ENCODE measurements around the gene C12orf76. TPM values are rescaled to one million over a fixed set of nuclear protein-coding genes. Genes with fewer than 3 reads are reported as not detected.

C12orf76 gene
- total and polyA plus RNA-seq, 10 of the 15 experiments (the other 5 are each of a cell fraction or from before 2014, with no cell fraction given) = 3.6 to 20.4 (median 10.7) TPM

DNA sequence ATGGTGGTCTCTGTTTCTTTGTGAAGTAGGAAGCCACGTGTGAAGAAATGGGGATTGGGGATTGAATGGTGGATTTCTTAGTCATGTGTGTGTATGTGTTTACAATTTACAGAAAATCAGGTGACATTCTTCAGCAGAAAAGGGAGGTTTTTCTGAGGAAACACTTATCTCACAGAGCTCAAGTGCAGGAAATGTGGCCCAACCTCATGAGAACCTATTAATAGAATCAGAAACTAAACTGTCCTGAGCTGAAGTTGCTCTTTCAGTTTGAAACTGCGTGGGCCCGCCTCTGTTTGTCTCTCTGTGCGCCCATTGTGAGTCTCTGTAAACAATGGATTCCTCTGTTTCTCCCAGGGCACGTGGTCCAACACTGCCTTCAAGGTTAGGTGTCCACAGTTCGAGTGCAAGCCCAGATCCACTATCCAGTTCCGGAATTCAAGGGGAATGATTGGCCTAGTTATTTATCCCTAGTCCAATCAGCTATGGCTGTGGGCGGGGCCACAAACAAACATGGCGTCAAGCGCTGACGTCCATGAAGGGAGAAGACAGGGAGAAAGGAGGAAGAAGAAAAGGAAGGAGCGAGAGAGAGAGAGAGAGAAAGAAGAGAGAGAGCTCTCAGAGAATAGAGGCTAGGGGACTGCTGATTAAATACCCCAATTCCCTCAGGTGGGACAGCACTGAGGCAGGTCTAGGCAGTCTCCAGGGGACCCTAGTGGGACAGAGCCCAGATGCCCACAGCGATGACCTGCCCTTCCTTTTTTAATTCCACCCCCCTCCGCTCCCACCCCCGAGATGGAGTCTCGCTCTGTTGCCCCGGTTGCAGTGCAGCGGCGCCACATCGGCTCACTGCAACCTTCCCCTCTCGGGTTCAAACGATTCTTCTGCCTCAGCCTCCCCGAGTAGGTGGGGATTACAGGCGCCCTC, 31.4 kb upstream of the C12orf76 start:
- TSS peak; percentile 91 for BruUV-seq (replicated peaks)
- Histone ChIP-seq H3K27me3 (replicated peaks in 1 of 2; ENCODE audit: control insufficient read depth in 2 of 2, insufficient read depth in 2 of 2, low read length in 1 of 2) (no peaks in the 10 kb centered on the region), H2AFZ (ENCODE audit: control insufficient read depth, low read depth, low read length) (peak overlapping the region; percentile 98), H3K9me3 (replicated peaks; ENCODE audit: control insufficient read depth, insufficient read depth, low read length) (no peaks in the 10 kb centered on the region), H3K79me2 (ENCODE audit: control insufficient read depth, insufficient read depth, low read length) (no peaks in the 10 kb centered on the region), H3K27ac (ENCODE audit: control insufficient read depth, insufficient read depth) (peak overlapping the region; percentile 88), H4K20me1 (ENCODE audit: control insufficient read depth, insufficient read depth) (no peaks in the 10 kb centered on the region), H3K4me3 (peak overlapping the region; percentile 38; the same call in 1 of the 2 replicates), H3K9ac (ENCODE audit: control insufficient read depth, insufficient read depth, low read length) (peak overlapping the region; percentile 60), H3K36me3 (ENCODE audit: control insufficient read depth in 2 of 2, insufficient read depth in 2 of 2, low read length in 1 of 2) (no peaks in the 10 kb centered on the region), H3K4me1 (ENCODE audit: control insufficient read depth, insufficient read depth, low read length) (peaks cover 19% of the 10 kb centered on the region), H3K4me2 (ENCODE audit: control insufficient read depth, insufficient read depth) (peak overlapping the region; percentile 87)
- RAD21 ChIA-PET (ENCODE audit: unreplicated experiment) = interaction anchor here (0.8 to 1.5 kb wide), 8 partner anchors 16 to 76 kb away, joined by 3 to 12 read pairs (median 4); no protein-coding TSS in a partner anchor
- WGBS (ENCODE audit: insufficient coverage, insufficient replicate concordance, low lambda C conversion rate, missing lambda C conversion rate) = 38% methylated on average over 22 of the region's 24 CpGs
- POLR2A ChIA-PET = interaction anchor here (0.5 to 1.8 kb wide), 10 partner anchors 10 to 352 kb away, joined by 3 to 10 read pairs (median 4); no protein-coding TSS in a partner anchor
- CTCF ChIA-PET = interaction anchor here (1.3 to 1.5 kb wide), 4 partner anchors 22 to 352 kb away, joined by 3 to 6 read pairs (median 3); no protein-coding TSS in a partner anchor
- in situ Hi-C loops (cut with MboI) = no loop called here
- intact Hi-C loops (cut with micrococcal nuclease; ENCODE audit: unreplicated experiment) = loop anchor here (2.0 kb wide), 1 partner anchor 31 kb away; the partner anchor contains the start of gene C12orf76
- peak; percentile 86 for DNase-seq (ENCODE audit: low read depth, low spot score)
- ATAC-seq = peak; percentile 98
- SMC1A ChIA-PET (ENCODE audit: uncharacterized antibody, unreplicated experiment) = interaction anchor here (0.7 to 2.7 kb wide), 9 partner anchors 10 to 590 kb away, joined by 3 to 10 read pairs (median 3); no protein-coding TSS in a partner anchor
- peak; percentile 97 for FAIRE-seq
- TF ChIP-seq SP1 (IDR thresholded peaks at IDR 0.05; ENCODE audit: low read depth, low read length) (peak; percentile 70), JUNB (IDR thresholded peaks at IDR 0.05) (no peak), CBX3 (IDR thresholded peaks at IDR 0.05; ENCODE audit: borderline replicate concordance, low read depth) (no peak), PAX5 (IDR thresholded peaks at IDR 0.05; ENCODE audit: borderline replicate concordance, low read depth, low read length) (no peak), SREBF1 (IDR thresholded peaks at IDR 0.05; ENCODE audit: low read length) (no peak), EED (IDR thresholded peaks at IDR 0.05; ENCODE audit: low read depth) (peak; percentile 55), RFX5 (IDR thresholded peaks at IDR 0.05; ENCODE audit: low read depth, low read length) (no peak), SMC3 (IDR thresholded peaks at IDR 0.05; ENCODE audit: borderline replicate concordance, low read length) (no peak), SMAD5 (IDR thresholded peaks at IDR 0.05; ENCODE audit: low read depth) (no peak; the same call in 1 of the 2 replicates)
- TF ChIP-seq, protein P1, sequence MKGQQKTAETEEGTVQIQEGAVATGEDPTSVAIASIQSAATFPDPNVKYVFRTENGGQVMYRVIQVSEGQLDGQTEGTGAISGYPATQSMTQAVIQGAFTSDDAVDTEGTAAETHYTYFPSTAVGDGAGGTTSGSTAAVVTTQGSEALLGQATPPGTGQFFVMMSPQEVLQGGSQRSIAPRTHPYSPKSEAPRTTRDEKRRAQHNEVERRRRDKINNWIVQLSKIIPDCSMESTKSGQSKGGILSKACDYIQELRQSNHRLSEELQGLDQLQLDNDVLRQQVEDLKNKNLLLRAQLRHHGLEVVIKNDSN (IDR thresholded peaks at IDR 0.05; ENCODE audit: borderline replicate concordance, extremely low read length, insufficient read depth, low read depth, low read length) = peak; percentile 60
- TF ChIP-seq, protein P2, sequence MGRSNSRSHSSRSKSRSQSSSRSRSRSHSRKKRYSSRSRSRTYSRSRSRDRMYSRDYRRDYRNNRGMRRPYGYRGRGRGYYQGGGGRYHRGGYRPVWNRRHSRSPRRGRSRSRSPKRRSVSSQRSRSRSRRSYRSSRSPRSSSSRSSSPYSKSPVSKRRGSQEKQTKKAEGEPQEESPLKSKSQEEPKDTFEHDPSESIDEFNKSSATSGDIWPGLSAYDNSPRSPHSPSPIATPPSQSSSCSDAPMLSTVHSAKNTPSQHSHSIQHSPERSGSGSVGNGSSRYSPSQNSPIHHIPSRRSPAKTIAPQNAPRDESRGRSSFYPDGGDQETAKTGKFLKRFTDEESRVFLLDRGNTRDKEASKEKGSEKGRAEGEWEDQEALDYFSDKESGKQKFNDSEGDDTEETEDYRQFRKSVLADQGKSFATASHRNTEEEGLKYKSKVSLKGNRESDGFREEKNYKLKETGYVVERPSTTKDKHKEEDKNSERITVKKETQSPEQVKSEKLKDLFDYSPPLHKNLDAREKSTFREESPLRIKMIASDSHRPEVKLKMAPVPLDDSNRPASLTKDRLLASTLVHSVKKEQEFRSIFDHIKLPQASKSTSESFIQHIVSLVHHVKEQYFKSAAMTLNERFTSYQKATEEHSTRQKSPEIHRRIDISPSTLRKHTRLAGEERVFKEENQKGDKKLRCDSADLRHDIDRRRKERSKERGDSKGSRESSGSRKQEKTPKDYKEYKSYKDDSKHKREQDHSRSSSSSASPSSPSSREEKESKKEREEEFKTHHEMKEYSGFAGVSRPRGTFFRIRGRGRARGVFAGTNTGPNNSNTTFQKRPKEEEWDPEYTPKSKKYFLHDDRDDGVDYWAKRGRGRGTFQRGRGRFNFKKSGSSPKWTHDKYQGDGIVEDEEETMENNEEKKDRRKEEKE (IDR thresholded peaks at IDR 0.05) = no peak
- TF ChIP-seq, protein P3, sequence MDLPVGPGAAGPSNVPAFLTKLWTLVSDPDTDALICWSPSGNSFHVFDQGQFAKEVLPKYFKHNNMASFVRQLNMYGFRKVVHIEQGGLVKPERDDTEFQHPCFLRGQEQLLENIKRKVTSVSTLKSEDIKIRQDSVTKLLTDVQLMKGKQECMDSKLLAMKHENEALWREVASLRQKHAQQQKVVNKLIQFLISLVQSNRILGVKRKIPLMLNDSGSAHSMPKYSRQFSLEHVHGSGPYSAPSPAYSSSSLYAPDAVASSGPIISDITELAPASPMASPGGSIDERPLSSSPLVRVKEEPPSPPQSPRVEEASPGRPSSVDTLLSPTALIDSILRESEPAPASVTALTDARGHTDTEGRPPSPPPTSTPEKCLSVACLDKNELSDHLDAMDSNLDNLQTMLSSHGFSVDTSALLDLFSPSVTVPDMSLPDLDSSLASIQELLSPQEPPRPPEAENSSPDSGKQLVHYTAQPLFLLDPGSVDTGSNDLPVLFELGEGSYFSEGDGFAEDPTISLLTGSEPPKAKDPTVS (IDR thresholded peaks at IDR 0.05; ENCODE audit: low read depth, low read length) = no peak
- TF ChIP-seq, protein P4, sequence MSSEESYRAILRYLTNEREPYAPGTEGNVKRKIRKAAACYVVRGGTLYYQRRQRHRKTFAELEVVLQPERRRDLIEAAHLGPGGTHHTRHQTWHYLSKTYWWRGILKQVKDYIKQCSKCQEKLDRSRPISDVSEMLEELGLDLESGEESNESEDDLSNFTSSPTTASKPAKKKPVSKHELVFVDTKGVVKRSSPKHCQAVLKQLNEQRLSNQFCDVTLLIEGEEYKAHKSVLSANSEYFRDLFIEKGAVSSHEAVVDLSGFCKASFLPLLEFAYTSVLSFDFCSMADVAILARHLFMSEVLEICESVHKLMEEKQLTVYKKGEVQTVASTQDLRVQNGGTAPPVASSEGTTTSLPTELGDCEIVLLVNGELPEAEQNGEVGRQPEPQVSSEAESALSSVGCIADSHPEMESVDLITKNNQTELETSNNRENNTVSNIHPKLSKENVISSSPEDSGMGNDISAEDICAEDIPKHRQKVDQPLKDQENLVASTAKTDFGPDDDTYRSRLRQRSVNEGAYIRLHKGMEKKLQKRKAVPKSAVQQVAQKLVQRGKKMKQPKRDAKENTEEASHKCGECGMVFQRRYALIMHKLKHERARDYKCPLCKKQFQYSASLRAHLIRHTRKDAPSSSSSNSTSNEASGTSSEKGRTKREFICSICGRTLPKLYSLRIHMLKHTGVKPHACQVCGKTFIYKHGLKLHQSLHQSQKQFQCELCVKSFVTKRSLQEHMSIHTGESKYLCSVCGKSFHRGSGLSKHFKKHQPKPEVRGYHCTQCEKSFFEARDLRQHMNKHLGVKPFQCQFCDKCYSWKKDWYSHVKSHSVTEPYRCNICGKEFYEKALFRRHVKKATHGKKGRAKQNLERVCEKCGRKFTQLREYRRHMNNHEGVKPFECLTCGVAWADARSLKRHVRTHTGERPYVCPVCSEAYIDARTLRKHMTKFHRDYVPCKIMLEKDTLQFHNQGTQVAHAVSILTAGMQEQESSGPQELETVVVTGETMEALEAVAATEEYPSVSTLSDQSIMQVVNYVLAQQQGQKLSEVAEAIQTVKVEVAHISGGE (CRISPR knock-in tag; IDR thresholded peaks at IDR 0.05) = no peak

All from GM12878 (cell line).